HUDEP-2 (cell line): Measurements from ENCODE around the gene HOXB8.
A peak's percentile ranks its signal among the peaks of the same experiment; 100 is the strongest.

Source experiments
- DNase-seq, 76 experiments: peaks; one replicate each; lab custom pipeline; 2025; ENCODE audit not compliant: unreplicated experiment in 76 of 76; lab: John Stamatoyannopoulos, UW

Gene HOXB8

GRCh38 chr17:48637323-48638260, 22.5 kb upstream of the HOXB8 start:
- no peak for DNase-seq

- DNase-seq = peak in 61 of 76 experiments; percentile 8 to 84 (median 44)
Observed at GRCh38 chr17:48636177-48637018, 21.3 kb upstream of the HOXB8 start.

- no peak for DNase-seq
Observed at GRCh38 chr17:48634493-48635208, 19.6 kb upstream of the HOXB8 start.

GRCh38 chr17:48633266-48633677, 18.2 kb upstream of the HOXB8 start:
- DNase-seq = no peak

- no peak for DNase-seq
Observed at GRCh38 chr17:48632579-48633265, 17.6 kb upstream of the HOXB8 start.

- DNase-seq = no peak
Observed at GRCh38 chr17:48631693-48632578, 16.8 kb upstream of the HOXB8 start.

- DNase-seq = peak in 9 of 76 experiments; percentile 8 to 42 (median 23)
Observed at GRCh38 chr17:48630925-48631692, 16.0 kb upstream of the HOXB8 start.

- no peak for DNase-seq
Observed at GRCh38 chr17:48630009-48630924, 15.2 kb upstream of the HOXB8 start.

GRCh38 chr17:48629411-48629759, 14.3 kb upstream of the HOXB8 start:
- DNase-seq = no peak

GRCh38 chr17:48628649-48629410, 13.7 kb upstream of the HOXB8 start:
- DNase-seq = no peak

- no peak for DNase-seq
Observed at GRCh38 chr17:48627623-48628521, 12.8 kb upstream of the HOXB8 start.

GRCh38 chr17:48627118-48627597, 12.1 kb upstream of the HOXB8 start:
- no peak for DNase-seq

GRCh38 chr17:48626245-48627117, 11.4 kb upstream of the HOXB8 start, which contains the start of gene HOXB9:
TSS of gene HOXB9 (minus strand) at chr17:48626358. CDS start at chr17:48626269, 89 bp downstream.
- DNase-seq = peak in 1 of 76 experiments; percentile 34

- DNase-seq = peak in 35 of 76 experiments; percentile 3 to 48 (median 23)
Observed at GRCh38 chr17:48625495-48626244, 10.6 kb upstream of the HOXB8 start.
